Nephron progenitor cell (in vitro differentiated cells): Measurements from ENCODE around the gene ALDH8A1.

Experiments
- DNase-seq: peaks from one replicate; pipeline ENCODE4 v3.0.0; 2021
- H3K27ac Mint-ChIP-seq: 2 replicates; pipeline ENCODE4 v1.8.0; 2021; ENCODE audit warnings: mild to moderate bottlenecking, moderate library complexity, mixed read lengths
- H3K27me3 Mint-ChIP-seq: 2 replicates; pipeline ENCODE4 v1.8.0; 2021; ENCODE audit warnings: mild to moderate bottlenecking, low read depth, mixed read lengths; ENCODE audit not compliant: poor library complexity
- H3K36me3 Mint-ChIP-seq: 2 replicates; pipeline ENCODE4 v1.8.0; 2021; ENCODE audit warnings: low read depth, mixed read lengths
- H3K4me1 Mint-ChIP-seq: 2 replicates; pipeline ENCODE4 v1.8.0; 2021; ENCODE audit warnings: mixed read lengths
- H3K4me3 Mint-ChIP-seq: 2 replicates; pipeline ENCODE4 v1.8.0; 2021; ENCODE audit warnings: mild to moderate bottlenecking, moderate library complexity, mixed read lengths
- H3K9me3 Mint-ChIP-seq: 2 replicates; pipeline ENCODE4 v1.8.0; 2021; ENCODE audit warnings: mild to moderate bottlenecking, moderate library complexity, mixed read lengths
- TF ChIP-seq, protein P1 (sequence below): fragments of 200-600 bp; sonication (generic); IDR thresholded peaks from 2 replicates; pipeline ENCODE4 v1.5.0; 2021; ENCODE audit warnings: antibody characterized with exemption

ALDH8A1 gene

DNA sequence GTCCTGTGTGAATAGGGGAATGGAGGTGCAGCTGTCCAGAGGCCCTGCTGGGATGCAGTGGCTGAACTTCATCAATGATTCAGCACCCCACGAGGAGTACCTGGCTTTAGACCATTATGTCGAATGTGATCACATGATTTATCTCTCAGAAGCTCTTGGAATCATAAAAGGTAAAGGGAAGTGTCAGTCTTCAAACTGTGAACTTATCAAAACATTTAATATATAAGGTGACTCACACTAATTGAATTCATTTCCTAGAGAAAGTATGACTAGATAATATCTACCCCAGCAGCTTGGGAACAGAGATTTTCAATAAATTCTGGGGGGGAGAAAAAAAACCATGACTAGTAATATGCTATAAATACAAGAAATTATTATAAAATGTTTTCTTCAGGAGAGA, 29.5 kb downstream of the ALDH8A1 start:
- Mint-ChIP-seq H3K27me3 (peaks cover 6% of the 10 kb centered on the region), H3K4me1 (no peaks in the 10 kb centered on the region), H3K27ac (no peak overlapping the region), H3K9me3 (no peaks in the 10 kb centered on the region), H3K4me3 (no peak overlapping the region), H3K36me3 (no peaks in the 10 kb centered on the region)
- TF ChIP-seq, protein P1, sequence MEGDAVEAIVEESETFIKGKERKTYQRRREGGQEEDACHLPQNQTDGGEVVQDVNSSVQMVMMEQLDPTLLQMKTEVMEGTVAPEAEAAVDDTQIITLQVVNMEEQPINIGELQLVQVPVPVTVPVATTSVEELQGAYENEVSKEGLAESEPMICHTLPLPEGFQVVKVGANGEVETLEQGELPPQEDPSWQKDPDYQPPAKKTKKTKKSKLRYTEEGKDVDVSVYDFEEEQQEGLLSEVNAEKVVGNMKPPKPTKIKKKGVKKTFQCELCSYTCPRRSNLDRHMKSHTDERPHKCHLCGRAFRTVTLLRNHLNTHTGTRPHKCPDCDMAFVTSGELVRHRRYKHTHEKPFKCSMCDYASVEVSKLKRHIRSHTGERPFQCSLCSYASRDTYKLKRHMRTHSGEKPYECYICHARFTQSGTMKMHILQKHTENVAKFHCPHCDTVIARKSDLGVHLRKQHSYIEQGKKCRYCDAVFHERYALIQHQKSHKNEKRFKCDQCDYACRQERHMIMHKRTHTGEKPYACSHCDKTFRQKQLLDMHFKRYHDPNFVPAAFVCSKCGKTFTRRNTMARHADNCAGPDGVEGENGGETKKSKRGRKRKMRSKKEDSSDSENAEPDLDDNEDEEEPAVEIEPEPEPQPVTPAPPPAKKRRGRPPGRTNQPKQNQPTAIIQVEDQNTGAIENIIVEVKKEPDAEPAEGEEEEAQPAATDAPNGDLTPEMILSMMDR, result no peak
- no peak for DNase-seq

DNA sequence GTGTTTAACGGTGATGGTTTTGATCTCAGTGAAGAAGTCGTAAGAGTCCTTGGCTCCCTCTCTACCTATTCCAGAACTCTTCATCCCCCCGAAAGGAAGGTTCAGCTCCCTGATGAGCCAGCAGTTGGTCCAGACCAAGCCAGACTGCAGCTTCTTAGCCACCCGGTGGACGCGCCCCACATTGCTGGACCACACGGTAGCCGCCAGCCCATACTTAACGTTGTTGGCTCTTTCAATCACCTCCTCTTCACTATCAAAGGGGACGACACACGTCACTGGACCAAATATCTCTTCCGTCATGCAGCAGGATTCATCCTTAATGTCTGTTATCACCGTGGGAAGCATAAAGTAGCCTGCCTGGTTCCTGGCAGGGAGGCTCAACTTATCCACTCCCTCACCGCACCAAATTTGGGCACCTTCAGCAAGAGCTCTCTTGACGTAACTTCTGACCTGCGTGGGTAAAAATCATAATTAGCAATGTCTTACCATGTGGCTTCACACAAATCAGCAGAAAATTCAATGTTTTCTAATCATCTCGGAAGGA, 31.4 kb downstream of the ALDH8A1 start:
- H3K4me1 Mint-ChIP-seq, result no peaks in the 10 kb centered on the region
- no peak for DNase-seq
- H3K4me3 Mint-ChIP-seq, result no peak overlapping the region
- H3K36me3 Mint-ChIP-seq, result no peaks in the 10 kb centered on the region
- peaks cover 6% of the 10 kb centered on the region for H3K27me3 Mint-ChIP-seq
- TF ChIP-seq, protein P1, result no peak
- H3K9me3 Mint-ChIP-seq, result no peaks in the 10 kb centered on the region
- H3K27ac Mint-ChIP-seq, result no peak overlapping the region

DNA sequence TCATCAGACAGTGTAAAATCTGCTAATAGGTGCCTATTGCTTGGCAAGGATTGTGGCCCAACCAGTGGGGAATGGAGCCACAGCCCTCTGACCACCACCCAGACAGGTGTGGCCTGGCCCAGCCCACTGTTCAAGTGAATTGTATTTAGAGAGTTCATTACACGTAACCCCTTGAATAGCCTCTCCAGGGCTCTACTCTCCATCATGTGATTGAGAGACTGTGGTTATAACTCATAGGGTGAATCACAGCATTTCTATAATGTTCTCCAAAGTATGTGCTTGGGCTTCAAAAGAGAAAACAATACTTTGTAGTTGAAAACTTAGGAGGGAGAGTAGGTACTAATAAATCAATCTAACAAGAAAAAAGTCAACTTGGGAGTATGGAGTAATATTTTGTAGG, 38.4 kb downstream of the ALDH8A1 start:
- Mint-ChIP-seq H3K36me3 (no peaks in the 10 kb centered on the region), H3K27ac (no peak overlapping the region), H3K4me3 (no peak overlapping the region), H3K4me1 (peaks cover 19% of the 10 kb centered on the region), H3K27me3 (peaks cover 2% of the 10 kb centered on the region), H3K9me3 (no peaks in the 10 kb centered on the region)
- no peak for DNase-seq
- TF ChIP-seq, protein P1, result no peak

DNA sequence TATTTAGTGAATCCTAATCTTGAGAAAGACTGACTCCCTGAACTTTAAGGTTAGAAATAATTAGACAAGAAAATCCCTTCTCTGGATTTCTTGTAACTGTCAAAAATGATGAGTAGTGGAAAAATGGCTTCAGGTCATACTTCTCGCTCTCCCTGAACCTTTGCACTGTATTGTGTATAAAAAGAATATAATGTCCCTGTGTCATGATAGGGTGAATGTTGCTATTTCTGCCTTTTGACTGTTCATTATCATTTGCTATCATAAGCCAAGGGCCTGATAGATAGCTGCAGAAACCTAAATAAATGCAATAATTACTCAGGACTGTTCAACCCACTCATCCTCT, 39.3 kb downstream of the ALDH8A1 start:
- no peak overlapping the region for H3K4me3 Mint-ChIP-seq
- TF ChIP-seq, protein P1, result no peak
- peaks cover 4% of the 10 kb centered on the region for H3K9me3 Mint-ChIP-seq
- peaks cover 19% of the 10 kb centered on the region for H3K4me1 Mint-ChIP-seq
- H3K27ac Mint-ChIP-seq, result no peak overlapping the region
- H3K36me3 Mint-ChIP-seq, result no peaks in the 10 kb centered on the region
- no peak for DNase-seq
- peaks cover 2% of the 10 kb centered on the region for H3K27me3 Mint-ChIP-seq

DNA sequence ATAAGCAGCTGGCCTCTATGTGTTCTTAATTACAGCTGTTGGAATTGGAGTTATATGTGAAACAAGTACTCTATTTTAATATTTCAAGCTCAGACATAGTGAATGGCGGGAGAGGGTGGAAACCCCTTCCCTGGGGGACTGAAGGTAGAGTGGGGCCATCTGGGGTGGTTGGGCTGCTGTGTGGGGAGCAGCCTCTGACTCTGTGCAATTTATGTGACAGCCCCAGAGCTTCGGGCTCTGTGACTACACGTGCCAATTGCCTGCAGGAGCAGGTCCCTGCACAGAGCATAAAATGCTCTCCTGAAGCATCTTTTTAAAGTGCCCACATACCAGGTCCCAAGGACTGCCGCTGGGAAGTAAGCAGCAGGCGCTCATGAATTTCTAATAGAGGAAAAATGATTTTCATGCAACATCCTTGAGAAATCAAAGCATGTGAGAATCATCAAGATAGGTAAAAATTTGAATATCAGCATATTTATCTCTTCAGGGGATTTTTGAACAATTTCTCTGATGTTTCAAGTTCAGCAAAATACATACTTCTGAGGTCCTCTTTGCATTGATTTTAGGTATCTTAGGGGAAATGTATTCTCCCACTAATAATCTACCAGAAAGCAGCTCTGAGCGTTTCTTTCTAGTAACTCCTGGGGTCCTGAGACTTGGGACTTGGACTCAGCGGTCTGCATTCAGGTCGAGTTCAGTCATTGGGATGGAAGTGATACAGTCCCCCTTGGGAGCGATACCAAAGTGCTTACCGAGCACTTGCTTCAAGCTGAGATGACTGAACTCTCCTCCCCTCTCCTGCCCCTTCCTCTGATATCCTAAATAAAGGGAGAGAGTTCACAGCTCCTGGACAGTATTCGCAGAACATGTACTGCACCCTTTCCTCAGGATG, 40.0 kb downstream of the ALDH8A1 start:
- Mint-ChIP-seq H3K27ac (no peak overlapping the region), H3K9me3 (peaks cover 8% of the 10 kb centered on the region)

More for the DNA sequence above, 40.0 kb downstream of the ALDH8A1 start:
- TF ChIP-seq, protein P1, result no peak
- Mint-ChIP-seq H3K4me3 (no peak overlapping the region), H3K4me1 (peaks cover 19% of the 10 kb centered on the region), H3K27me3 (peaks cover 2% of the 10 kb centered on the region), H3K36me3 (no peaks in the 10 kb centered on the region)
- DNase-seq, result no peak
